HEK293 (cell line): ENCODE data around the gene TIAM2.
A peak's percentile ranks its signal among the peaks of the same experiment; 100 is the strongest.

Experiments used
- CTCF ChIA-PET: fragments of 350-600 bp; formaldehyde crosslinking; extraction: SDS; loops from one replicate; lab custom pipeline; 2021; ENCODE audit warnings: antibody characterized with exemption; lab: Yijun Ruan, JAX
- POLR2A ChIA-PET: fragments of 300-600 bp; formaldehyde crosslinking; extraction: SDS; loops from one replicate; lab custom pipeline; 2020; ENCODE audit warnings: antibody characterized with exemption, inconsistent platforms; lab: Yijun Ruan, JAX
- H3K27ac ChIP-seq: fragments of 200-500 bp; sonication (Bioruptor generic); 2 replicates; pipeline ENCODE4 v1.5.1; 2014; ENCODE audit warnings: low read depth, low read length, control low read depth, inconsistent platforms; ENCODE audit errors: extremely low read depth
- H3K36me3 ChIP-seq, 2 experiments: fragments of 200-500 bp in 1 of 2; sonication (Bioruptor generic) in 1 of 2; 1 replicate in 1 of 2; 2 replicates in 1 of 2; pipeline ENCODE4 v1.5.1; 2014 to 2017; ENCODE audit warnings: inconsistent platforms in 2 of 2, low read length in 2 of 2; ENCODE audit not compliant: control insufficient read depth in 2 of 2, insufficient read depth in 1 of 2
- H3K4me1 ChIP-seq: fragments of 200-500 bp; sonication (Bioruptor generic); 2 replicates; pipeline ENCODE4 v1.5.1; 2014; ENCODE audit warnings: mild to moderate bottlenecking, low read length, inconsistent platforms; ENCODE audit not compliant: control insufficient read depth, insufficient read depth
- H3K4me3 ChIP-seq: 2 replicates; pipeline ENCODE4 v1.5.1; 2011; ENCODE audit warnings: low read depth, mild to moderate bottlenecking, control low read depth, low read length, moderate library complexity
- H3K9me3 ChIP-seq: fragments of 200-500 bp; sonication (Bioruptor generic); 2 replicates; pipeline ENCODE4 v1.5.1; 2014; ENCODE audit warnings: low read depth, low read length, inconsistent platforms; ENCODE audit not compliant: control insufficient read depth, insufficient read depth
- REST ChIP-seq: fragments of 450-650 bp; formaldehyde crosslinking; IDR thresholded peaks from 2 replicates; pipeline ENCODE4 v1.5.1; 2016; ENCODE audit warnings: missing biosample characterization, missing genetic modification characterization
- YY1 ChIP-seq: fragments of 450-650 bp; formaldehyde crosslinking; IDR thresholded peaks from 2 replicates; pipeline ENCODE4 v1.5.1; 2018; ENCODE audit warnings: missing biosample characterization, missing genetic modification characterization
- ZBTB48 ChIP-seq: fragments of 450-650 bp; formaldehyde crosslinking; IDR thresholded peaks from 2 replicates; pipeline ENCODE4 v1.5.1; 2016; ENCODE audit warnings: missing biosample characterization, missing genetic modification characterization
- ZNF10 ChIP-seq: fragments of 450-650 bp; formaldehyde crosslinking; IDR thresholded peaks from 2 replicates; pipeline ENCODE4 v1.5.1; 2017; ENCODE audit warnings: missing biosample characterization, missing genetic modification characterization
- ZNF146 ChIP-seq: fragments of 450-650 bp; formaldehyde crosslinking; IDR thresholded peaks from 2 replicates; pipeline ENCODE4 v1.5.1; 2016; ENCODE audit warnings: missing biosample characterization, missing genetic modification characterization
- ZNF175 ChIP-seq: fragments of 450-650 bp; formaldehyde crosslinking; IDR thresholded peaks from 2 replicates; pipeline ENCODE4 v1.5.1; 2016; ENCODE audit warnings: missing biosample characterization, missing genetic modification characterization
- ZNF202 ChIP-seq: fragments of 450-650 bp; formaldehyde crosslinking; IDR thresholded peaks from 2 replicates; pipeline ENCODE4 v1.5.1; 2016; ENCODE audit warnings: missing biosample characterization, missing genetic modification characterization, borderline replicate concordance
- ZNF266 ChIP-seq: fragments of 450-650 bp; formaldehyde crosslinking; IDR thresholded peaks from 2 replicates; pipeline ENCODE4 v1.5.1; 2016; ENCODE audit warnings: missing biosample characterization, missing genetic modification characterization, low read depth
- ZNF394 ChIP-seq: fragments of 450-650 bp; formaldehyde crosslinking; IDR thresholded peaks from 2 replicates; pipeline ENCODE4 v1.5.1; 2016; ENCODE audit warnings: missing biosample characterization, missing genetic modification characterization, mild to moderate bottlenecking, moderate library complexity, borderline replicate concordance
- ZNF449 ChIP-seq: fragments of 450-650 bp; formaldehyde crosslinking; IDR thresholded peaks from 2 replicates; pipeline ENCODE4 v1.5.1; 2017; ENCODE audit warnings: missing biosample characterization, mild to moderate bottlenecking, missing genetic modification characterization, moderate library complexity
- ZNF660 ChIP-seq: fragments of 450-650 bp; IDR thresholded peaks from 2 replicates; pipeline ENCODE4 v1.5.1; 2018; ENCODE audit warnings: missing biosample characterization, mild to moderate bottlenecking, missing genetic modification characterization
- ZNF670 ChIP-seq: fragments of 450-650 bp; formaldehyde crosslinking; IDR thresholded peaks from 2 replicates; pipeline ENCODE4 v1.5.1; 2016; ENCODE audit warnings: missing biosample characterization, missing genetic modification characterization, low read depth
- ZSCAN16 ChIP-seq: fragments of 450-650 bp; formaldehyde crosslinking; IDR thresholded peaks from 2 replicates; pipeline ENCODE4 v1.5.1; 2016; ENCODE audit warnings: missing biosample characterization, missing genetic modification characterization
- TF ChIP-seq, protein P1 (sequence below): fragments of 450-650 bp; formaldehyde crosslinking; IDR thresholded peaks from 2 replicates; pipeline ENCODE4 v1.5.1; 2016; ENCODE audit warnings: missing biosample characterization, missing genetic modification characterization, borderline replicate concordance
- TF ChIP-seq, protein P2 (sequence below): sonication (generic); formaldehyde crosslinking; IDR thresholded peaks from 2 replicates; pipeline ENCODE4 v1.8.1; 2022; ENCODE audit warnings: mild to moderate bottlenecking, moderate library complexity, missing genetic modification reagents
- TF ChIP-seq, protein P3 (sequence below): fragments of 450-650 bp; formaldehyde crosslinking; IDR thresholded peaks from 2 replicates; pipeline ENCODE4 v1.5.1; 2016; ENCODE audit warnings: missing biosample characterization, missing genetic modification characterization

Gene TIAM2

DNA sequence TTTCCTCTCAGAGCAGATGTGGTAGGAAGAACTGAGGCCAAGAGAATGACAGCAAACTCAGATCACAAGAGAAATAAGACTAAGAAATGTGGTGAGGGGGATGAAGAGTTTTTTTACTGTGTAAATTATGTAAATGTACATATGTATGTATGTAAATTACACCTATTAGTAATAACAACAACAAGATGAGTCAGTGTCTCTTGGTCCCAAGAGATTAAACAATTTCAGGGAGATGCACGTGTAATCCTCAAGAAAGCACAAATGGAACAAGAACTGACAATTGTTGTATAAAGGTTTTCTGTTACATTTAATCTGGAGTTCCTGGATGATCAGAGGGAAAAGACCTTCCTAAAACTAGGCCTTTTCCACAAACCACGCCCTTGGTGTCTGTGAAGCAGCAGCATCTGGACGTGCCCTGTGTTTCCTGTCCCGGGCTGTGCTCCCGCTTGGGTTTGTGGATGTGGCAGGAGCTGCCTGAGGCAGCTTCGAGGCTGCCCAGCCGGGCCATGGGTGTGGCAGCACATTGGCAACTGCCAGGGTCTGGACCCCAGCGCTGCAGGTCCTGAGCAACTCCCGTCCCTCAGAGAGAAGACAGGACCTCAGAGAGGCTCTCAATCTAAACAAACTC, 269.7 kb downstream of the TIAM2 start (continued):
- TF ChIP-seq REST (tag by site-specific recombination) = no peak
- no peak for TF ChIP-seq ZNF175 (tag by site-specific recombination)
- TF ChIP-seq ZNF394 (tag by site-specific recombination) = no peak
- TF ChIP-seq, protein P1, sequence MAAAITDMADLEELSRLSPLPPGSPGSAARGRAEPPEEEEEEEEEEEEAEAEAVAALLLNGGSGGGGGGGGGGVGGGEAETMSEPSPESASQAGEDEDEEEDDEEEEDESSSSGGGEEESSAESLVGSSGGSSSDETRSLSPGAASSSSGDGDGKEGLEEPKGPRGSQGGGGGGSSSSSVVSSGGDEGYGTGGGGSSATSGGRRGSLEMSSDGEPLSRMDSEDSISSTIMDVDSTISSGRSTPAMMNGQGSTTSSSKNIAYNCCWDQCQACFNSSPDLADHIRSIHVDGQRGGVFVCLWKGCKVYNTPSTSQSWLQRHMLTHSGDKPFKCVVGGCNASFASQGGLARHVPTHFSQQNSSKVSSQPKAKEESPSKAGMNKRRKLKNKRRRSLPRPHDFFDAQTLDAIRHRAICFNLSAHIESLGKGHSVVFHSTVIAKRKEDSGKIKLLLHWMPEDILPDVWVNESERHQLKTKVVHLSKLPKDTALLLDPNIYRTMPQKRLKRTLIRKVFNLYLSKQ (tag by site-specific recombination) = no peak
- no peak for TF ChIP-seq ZSCAN16 (tag by site-specific recombination)
- TF ChIP-seq ZNF146 (tag by site-specific recombination) = no peak
- TF ChIP-seq, protein P2, sequence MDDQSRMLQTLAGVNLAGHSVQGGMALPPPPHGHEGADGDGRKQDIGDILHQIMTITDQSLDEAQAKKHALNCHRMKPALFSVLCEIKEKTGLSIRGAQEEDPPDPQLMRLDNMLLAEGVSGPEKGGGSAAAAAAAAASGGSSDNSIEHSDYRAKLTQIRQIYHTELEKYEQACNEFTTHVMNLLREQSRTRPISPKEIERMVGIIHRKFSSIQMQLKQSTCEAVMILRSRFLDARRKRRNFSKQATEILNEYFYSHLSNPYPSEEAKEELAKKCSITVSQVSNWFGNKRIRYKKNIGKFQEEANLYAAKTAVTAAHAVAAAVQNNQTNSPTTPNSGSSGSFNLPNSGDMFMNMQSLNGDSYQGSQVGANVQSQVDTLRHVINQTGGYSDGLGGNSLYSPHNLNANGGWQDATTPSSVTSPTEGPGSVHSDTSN (CRISPR knock-in tag) = no peak
- no peak for TF ChIP-seq ZBTB48 (tag by site-specific recombination)
- TF ChIP-seq ZNF670 (tag by site-specific recombination) = no peak

DNA sequence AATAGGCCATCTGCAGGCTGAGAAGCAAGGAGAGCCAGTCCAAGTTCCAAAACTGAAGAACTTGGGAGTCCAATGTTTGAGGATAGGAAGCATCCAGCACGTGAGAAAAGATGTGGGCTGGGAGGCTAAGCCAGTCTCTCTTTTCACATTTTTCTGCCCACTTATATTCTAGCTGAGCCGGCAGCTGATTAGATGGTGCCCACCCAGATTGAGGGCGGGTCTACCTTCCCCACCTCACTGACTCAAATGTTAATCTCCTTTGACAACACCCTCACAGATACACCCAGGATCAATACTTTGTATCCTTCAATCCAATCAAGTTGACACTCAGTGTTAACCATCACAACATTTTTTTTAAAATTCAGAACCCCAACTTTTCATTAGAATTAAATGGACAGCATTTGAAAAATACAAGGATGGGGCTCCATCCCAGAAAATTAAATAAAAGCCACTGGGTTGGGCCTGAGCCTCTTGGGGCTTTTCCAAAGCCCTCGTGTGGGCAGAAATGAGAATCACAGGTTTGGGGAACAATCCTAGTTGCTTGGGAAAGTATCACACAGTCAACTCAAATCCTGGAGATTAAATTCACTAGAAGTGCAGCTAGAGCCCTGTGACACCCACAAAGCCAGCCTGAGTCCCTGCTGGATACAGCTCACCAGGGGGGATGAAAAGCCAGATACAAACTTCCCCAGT, 270.9 kb downstream of the TIAM2 start:
- peaks cover 0 to 43% of the 10 kb centered on the region in 2 experiments; a peak in 2 of 3 replicates for H3K36me3 ChIP-seq
- POLR2A ChIA-PET = no interaction called here
- H3K4me3 ChIP-seq = no peak overlapping the region
- H3K27ac ChIP-seq = no peak overlapping the region
- CTCF ChIA-PET = interaction anchor here (0.7 kb wide), 1 partner anchor 55 kb away, joined by 3 read pairs; no protein-coding TSS in a partner anchor
- H3K4me1 ChIP-seq = no peaks in the 10 kb centered on the region
- TF ChIP-seq, protein P3, sequence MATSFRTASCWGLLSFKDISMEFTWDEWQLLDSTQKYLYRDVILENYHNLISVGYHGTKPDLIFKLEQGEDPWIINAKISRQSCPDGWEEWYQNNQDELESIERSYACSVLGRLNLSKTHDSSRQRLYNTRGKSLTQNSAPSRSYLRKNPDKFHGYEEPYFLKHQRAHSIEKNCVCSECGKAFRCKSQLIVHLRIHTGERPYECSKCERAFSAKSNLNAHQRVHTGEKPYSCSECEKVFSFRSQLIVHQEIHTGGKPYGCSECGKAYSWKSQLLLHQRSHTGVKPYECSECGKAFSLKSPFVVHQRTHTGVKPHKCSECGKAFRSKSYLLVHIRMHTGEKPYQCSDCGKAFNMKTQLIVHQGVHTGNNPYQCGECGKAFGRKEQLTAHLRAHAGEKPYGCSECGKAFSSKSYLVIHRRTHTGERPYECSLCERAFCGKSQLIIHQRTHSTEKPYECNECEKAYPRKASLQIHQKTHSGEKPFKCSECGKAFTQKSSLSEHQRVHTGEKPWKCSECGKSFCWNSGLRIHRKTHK (tag by site-specific recombination) = no peak
- TF ChIP-seq YY1 (tag by site-specific recombination) = no peak
- no peak for TF ChIP-seq ZNF266
- TF ChIP-seq ZNF10 = peak; percentile 82
- no peak for TF ChIP-seq ZNF660
- TF ChIP-seq ZNF449 = no peak
- TF ChIP-seq ZNF202 (tag by site-specific recombination) = no peak
- H3K9me3 ChIP-seq = no peaks in the 10 kb centered on the region
